ENCODE measurements around the gene ARID1B.
A peak's percentile ranks its signal among the peaks of the same experiment; 100 is the strongest.

ARID1B gene

DNA sequence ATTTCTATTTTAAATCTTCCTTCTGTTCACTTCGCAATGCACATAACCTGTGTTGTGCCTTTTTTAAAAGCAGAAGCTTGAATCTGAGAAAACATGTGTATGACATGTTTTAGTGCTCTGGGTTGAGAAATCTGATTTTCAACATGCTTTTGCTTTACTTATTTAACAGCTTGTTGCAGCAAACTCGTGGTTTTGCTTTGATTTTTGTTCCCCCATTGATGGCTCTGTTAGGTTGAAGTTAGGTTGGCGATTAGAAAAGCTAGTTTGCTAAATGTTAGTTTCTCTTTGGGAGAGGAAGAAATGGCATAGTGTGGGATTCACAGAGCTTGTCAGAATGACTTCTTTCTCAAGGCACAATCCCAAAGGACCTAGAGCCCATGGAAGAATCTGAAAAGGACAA lies 375.4 kb downstream of the ARID1B start:
- Histone ChIP-seq H3K4me2 (ENCODE audit: low read length) (no peak overlapping the region), H3K18ac (ENCODE audit: low read length) (no peak overlapping the region), H3K23ac (ENCODE audit: low read length) (no peak overlapping the region), H2AK5ac (ENCODE audit: low read length) (no peak overlapping the region), H3K4me1 (ENCODE audit: control insufficient read depth in 1 of 2, insufficient read depth in 2 of 2, low read length in 2 of 2) (peaks cover 11 to 18% of the 10 kb centered on the region in 2 experiments), H3K4ac (ENCODE audit: low read depth, low read length) (no peak overlapping the region), H3K27ac (ENCODE audit: low read depth, low read length) (no peak overlapping the region), H2BK12ac (ENCODE audit: low read length) (no peak overlapping the region), H3K4me3 (ENCODE audit: low read depth, low read length) (no peak overlapping the region), H3K14ac (ENCODE audit: low read length) (no peak overlapping the region), H3K9me3 (ENCODE audit: insufficient read depth, low read depth, low read length) (peaks cover 2% of the 10 kb centered on the region), H4K12ac (ENCODE audit: low read depth, low read length) (no peak overlapping the region), H3K36me3 (ENCODE audit: control insufficient read depth in 1 of 2, insufficient read depth in 2 of 2, low read length in 2 of 2) (peaks cover 13 to 15% of the 10 kb centered on the region in 2 experiments), H3K79me2 (ENCODE audit: control insufficient read depth, insufficient read depth, low read length, poor library complexity) (peaks cover 2% of the 10 kb centered on the region), H2BK5ac (ENCODE audit: low read depth, low read length, poor library complexity) (no peak overlapping the region), H3K27me3 (ENCODE audit: insufficient read depth, low read length) (no peaks in the 10 kb centered on the region), H2BK120ac (ENCODE audit: insufficient read depth, low read length, poor library complexity) (no peak overlapping the region), H4K8ac (ENCODE audit: low read depth, low read length) (no peak overlapping the region), H3K9ac (ENCODE audit: low read length) (no peak overlapping the region), H4K91ac (ENCODE audit: low read depth, low read length) (no peak overlapping the region), H2AFZ (ENCODE audit: insufficient read depth, low read length, poor library complexity) (no peak overlapping the region), H3K79me1 (ENCODE audit: low read length) (peaks cover 10% of the 10 kb centered on the region)
- WGBS (ENCODE audit: extremely low coverage, insufficient coverage, insufficient read length), result no CpG with 5 or more reads among the region's 3 CpGs
- no peak for DNase-seq

DNA sequence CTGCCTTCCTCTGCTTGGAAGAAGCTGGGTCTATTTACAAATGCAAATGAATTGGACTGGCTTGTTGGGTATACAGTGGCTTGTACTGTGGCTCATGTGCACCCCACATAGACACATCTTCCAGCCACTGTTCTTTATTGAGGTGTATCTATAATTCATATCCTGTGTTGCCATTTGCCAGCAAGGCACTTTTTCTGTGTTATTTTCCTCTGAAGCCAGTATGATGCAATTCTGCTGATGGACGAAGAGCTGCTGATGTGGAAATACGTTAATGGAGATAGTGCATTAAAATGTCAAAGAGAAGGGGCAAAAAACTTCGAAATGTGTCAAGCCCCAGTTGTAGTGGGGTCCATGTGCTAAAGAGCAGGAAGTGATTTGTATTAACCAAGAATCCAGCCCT lies 378.6 kb downstream of the ARID1B start:
- peak in 1 of 2 donors; percentile 15 for DNase-seq
- no peak overlapping the region for H3K27ac ChIP-seq (ENCODE audit: low read depth, low read length)
- no peak overlapping the region for H3K18ac ChIP-seq (ENCODE audit: low read length)
- H2BK120ac ChIP-seq (ENCODE audit: insufficient read depth, low read length, poor library complexity), result no peak overlapping the region
- no peak overlapping the region for H2AFZ ChIP-seq (ENCODE audit: insufficient read depth, low read length, poor library complexity)
- H3K4ac ChIP-seq (ENCODE audit: low read depth, low read length), result no peak overlapping the region
- no peaks in the 10 kb centered on the region for H3K79me2 ChIP-seq (ENCODE audit: control insufficient read depth, insufficient read depth, low read length, poor library complexity)
- no peaks in the 10 kb centered on the region for H3K27me3 ChIP-seq (ENCODE audit: insufficient read depth, low read length)
- H4K8ac ChIP-seq (ENCODE audit: low read depth, low read length), result no peak overlapping the region
- no peak overlapping the region for H2AK5ac ChIP-seq (ENCODE audit: low read length)
- no peak overlapping the region for H2BK12ac ChIP-seq (ENCODE audit: low read length)
- H4K12ac ChIP-seq (ENCODE audit: low read depth, low read length), result no peak overlapping the region
- no peak overlapping the region for H3K9ac ChIP-seq (ENCODE audit: low read length)
- peaks cover 3 to 4% of the 10 kb centered on the region in 2 experiments for H3K4me1 ChIP-seq (ENCODE audit: control insufficient read depth in 1 of 2, insufficient read depth in 2 of 2, low read length in 2 of 2)
- H3K9me3 ChIP-seq (ENCODE audit: insufficient read depth, low read depth, low read length), result no peaks in the 10 kb centered on the region
- no peak overlapping the region for H3K4me2 ChIP-seq (ENCODE audit: low read length)
- no peak overlapping the region for H3K4me3 ChIP-seq (ENCODE audit: low read depth, low read length)
- no peaks in the 10 kb centered on the region for H3K79me1 ChIP-seq (ENCODE audit: low read length)
- H3K14ac ChIP-seq (ENCODE audit: low read length), result no peak overlapping the region
- H3K23ac ChIP-seq (ENCODE audit: low read length), result no peak overlapping the region
- H2BK5ac ChIP-seq (ENCODE audit: low read depth, low read length, poor library complexity), result no peak overlapping the region
- no peak overlapping the region for H4K91ac ChIP-seq (ENCODE audit: low read depth, low read length)
- WGBS (ENCODE audit: extremely low coverage, insufficient coverage, insufficient read length), result no CpG with 5 or more reads among the region's 3 CpGs
- peaks cover 9 to 13% of the 10 kb centered on the region in 2 experiments for H3K36me3 ChIP-seq (ENCODE audit: control insufficient read depth in 1 of 2, insufficient read depth in 2 of 2, low read length in 2 of 2)

DNA sequence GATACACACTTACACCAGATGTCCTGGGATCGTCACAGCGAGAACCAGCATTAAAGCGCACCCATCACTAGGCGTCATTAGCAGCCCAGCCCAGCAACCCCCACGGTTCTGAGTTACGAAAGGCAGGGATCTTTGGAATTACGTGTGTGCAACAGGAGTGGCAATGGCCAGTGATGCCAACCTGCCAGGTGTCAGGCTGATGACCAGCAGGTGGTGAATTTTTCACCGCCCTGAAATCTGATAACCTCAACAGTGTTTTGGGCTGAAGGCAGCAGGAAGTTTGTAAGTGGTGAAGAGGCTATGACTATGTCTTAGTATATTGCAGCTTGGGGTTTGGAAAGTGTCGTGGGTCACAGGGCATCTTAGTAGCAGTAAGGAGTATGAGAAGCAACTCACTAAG lies 380.1 kb downstream of the ARID1B start:
- Histone ChIP-seq H3K4ac (ENCODE audit: low read depth, low read length) (no peak overlapping the region), H4K91ac (ENCODE audit: low read depth, low read length) (no peak overlapping the region), H2BK120ac (ENCODE audit: insufficient read depth, low read length, poor library complexity) (no peak overlapping the region), H3K23ac (ENCODE audit: low read length) (no peak overlapping the region), H3K36me3 (ENCODE audit: control insufficient read depth in 1 of 2, insufficient read depth in 2 of 2, low read length in 2 of 2) (peaks cover 9% of the 10 kb centered on the region in 2 experiments), H4K8ac (ENCODE audit: low read depth, low read length) (no peak overlapping the region), H3K27ac (ENCODE audit: low read depth, low read length) (no peak overlapping the region), H3K27me3 (ENCODE audit: insufficient read depth, low read length) (no peaks in the 10 kb centered on the region), H3K4me3 (ENCODE audit: low read depth, low read length) (no peak overlapping the region), H3K4me1 (ENCODE audit: control insufficient read depth in 1 of 2, insufficient read depth in 2 of 2, low read length in 2 of 2) (peaks cover 0 to 2% of the 10 kb centered on the region in 2 experiments), H4K12ac (ENCODE audit: low read depth, low read length) (no peak overlapping the region), H3K14ac (ENCODE audit: low read length) (no peak overlapping the region), H3K79me2 (ENCODE audit: control insufficient read depth, insufficient read depth, low read length, poor library complexity) (no peaks in the 10 kb centered on the region), H3K18ac (ENCODE audit: low read length) (no peak overlapping the region), H3K4me2 (ENCODE audit: low read length) (no peak overlapping the region), H3K79me1 (ENCODE audit: low read length) (no peaks in the 10 kb centered on the region), H2BK5ac (ENCODE audit: low read depth, low read length, poor library complexity) (no peak overlapping the region), H3K9me3 (ENCODE audit: insufficient read depth, low read depth, low read length) (no peaks in the 10 kb centered on the region), H2AK5ac (ENCODE audit: low read length) (no peak overlapping the region), H3K9ac (ENCODE audit: low read length) (no peak overlapping the region), H2AFZ (ENCODE audit: insufficient read depth, low read length, poor library complexity) (no peak overlapping the region), H2BK12ac (ENCODE audit: low read length) (no peak overlapping the region)
- WGBS (ENCODE audit: extremely low coverage, insufficient coverage, insufficient read length), result no CpG with 5 or more reads among the region's 9 CpGs
- DNase-seq, result peak in 1 of 2 donors; percentile 61

DNA sequence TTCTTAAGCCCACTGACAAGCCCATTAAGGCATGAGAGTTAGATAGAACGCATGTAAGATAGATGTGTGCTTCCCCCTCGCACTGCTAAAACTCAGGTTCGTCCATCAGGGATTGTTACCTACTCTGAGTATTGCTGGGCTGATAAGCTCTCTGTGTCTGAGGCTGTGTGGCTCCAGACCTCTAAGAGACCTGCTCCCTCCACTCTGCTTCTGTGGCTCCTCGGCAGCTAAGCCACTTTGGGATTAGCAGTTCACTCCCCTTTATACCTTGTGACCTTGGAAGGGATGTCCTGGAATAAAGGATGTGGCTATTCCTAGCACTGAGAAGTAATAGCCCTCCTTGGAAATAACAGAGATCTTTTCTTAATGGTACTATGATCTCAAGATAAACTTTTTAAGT lies 381.3 kb downstream of the ARID1B start:
- no peak overlapping the region for H2AK5ac ChIP-seq (ENCODE audit: low read length)
- H2AFZ ChIP-seq (ENCODE audit: insufficient read depth, low read length, poor library complexity), result no peak overlapping the region
- H3K4me2 ChIP-seq (ENCODE audit: low read length), result no peak overlapping the region
- peaks cover 9% of the 10 kb centered on the region in 2 experiments for H3K36me3 ChIP-seq (ENCODE audit: control insufficient read depth in 1 of 2, insufficient read depth in 2 of 2, low read length in 2 of 2)
- no peak overlapping the region for H3K14ac ChIP-seq (ENCODE audit: low read length)
- H3K9ac ChIP-seq (ENCODE audit: low read length), result no peak overlapping the region
- no peak overlapping the region for H2BK12ac ChIP-seq (ENCODE audit: low read length)
- no peak for DNase-seq
- H3K4me1 ChIP-seq (ENCODE audit: control insufficient read depth in 1 of 2, insufficient read depth in 2 of 2, low read length in 2 of 2), result peaks cover 0 to 2% of the 10 kb centered on the region in 2 experiments
- no peak overlapping the region for H2BK5ac ChIP-seq (ENCODE audit: low read depth, low read length, poor library complexity)
- H4K8ac ChIP-seq (ENCODE audit: low read depth, low read length), result no peak overlapping the region
- H4K12ac ChIP-seq (ENCODE audit: low read depth, low read length), result no peak overlapping the region
- no CpG with 5 or more reads among the region's 4 CpGs for WGBS (ENCODE audit: extremely low coverage, insufficient coverage, insufficient read length)
- no peak overlapping the region for H2BK120ac ChIP-seq (ENCODE audit: insufficient read depth, low read length, poor library complexity)
- H3K9me3 ChIP-seq (ENCODE audit: insufficient read depth, low read depth, low read length), result no peaks in the 10 kb centered on the region
- H3K18ac ChIP-seq (ENCODE audit: low read length), result no peak overlapping the region
- no peak overlapping the region for H3K27ac ChIP-seq (ENCODE audit: low read depth, low read length)
- no peaks in the 10 kb centered on the region for H3K27me3 ChIP-seq (ENCODE audit: insufficient read depth, low read length)
- H3K79me2 ChIP-seq (ENCODE audit: control insufficient read depth, insufficient read depth, low read length, poor library complexity), result no peaks in the 10 kb centered on the region
- no peaks in the 10 kb centered on the region for H3K79me1 ChIP-seq (ENCODE audit: low read length)
- no peak overlapping the region for H4K91ac ChIP-seq (ENCODE audit: low read depth, low read length)
- no peak overlapping the region for H3K4ac ChIP-seq (ENCODE audit: low read depth, low read length)
- no peak overlapping the region for H3K23ac ChIP-seq (ENCODE audit: low read length)
- H3K4me3 ChIP-seq (ENCODE audit: low read depth, low read length), result no peak overlapping the region

Measured in trophoblast cell (in vitro differentiated cells and primary cell).